ENCODE measurements around the gene CCDC51. TPM values are rescaled to one million over a fixed set of nuclear protein-coding genes. Genes with fewer than 3 reads are reported as not detected.
"Not testable (repeated sequence)": the region's sequence is repeated elsewhere in the genome, so short reads cannot be mapped to it uniquely, and the experiment has no call there.

CCDC51 gene
- polyA plus RNA-seq, 1 donor from 2014 or later, result 27.2 TPM

- Histone ChIP-seq H2AFZ (ENCODE audit: low read depth, low read length) (no peak overlapping the region), H3K9me3 (ENCODE audit: low read length) (no peaks in the 10 kb centered on the region), H3K9ac (ENCODE audit: low read length) (no peak overlapping the region), H4K20me1 (ENCODE audit: insufficient read depth) (no peaks in the 10 kb centered on the region), H3K4me3 (ENCODE audit: low read length) (no peak overlapping the region), H3F3A (ENCODE audit: insufficient read depth, low read length, poor library complexity, severe bottlenecking) (no peaks in the 10 kb centered on the region), H3K79me2 (replicated peaks; ENCODE audit: insufficient read depth, low read length) (no peaks in the 10 kb centered on the region), H3K27me3 (ENCODE audit: insufficient read depth, low read depth, low read length) (no peaks in the 10 kb centered on the region), H3K4me2 (ENCODE audit: low read length) (no peak overlapping the region), H3K36me3 (ENCODE audit: insufficient read depth, low read length) (peaks cover 11% of the 10 kb centered on the region), H3K27ac (ENCODE audit: low read length) (no peak overlapping the region), H3K9me2 (ENCODE audit: insufficient read depth, low read length) (no peaks in the 10 kb centered on the region)
- TF ChIP-seq SMC3 (conservative IDR thresholded peaks at IDR 0.05; ENCODE audit: poor library complexity), result no peak
- TF ChIP-seq EZH2 (IDR thresholded peaks at IDR 0.05; ENCODE audit: borderline replicate concordance, insufficient read depth, low read length, poor library complexity, severe bottlenecking), result no peak
- TF ChIP-seq POLR2AphosphoS5 (IDR thresholded peaks at IDR 0.05), result no peak
- TF ChIP-seq CTCF (IDR thresholded peaks at IDR 0.05; ENCODE audit: poor library complexity, severe bottlenecking), result no peak
- no peak for TF ChIP-seq MXI1 (conservative IDR thresholded peaks at IDR 0.05; ENCODE audit: poor library complexity, severe bottlenecking)
- no peak for TF ChIP-seq REST (IDR thresholded peaks at IDR 0.05; ENCODE audit: borderline replicate concordance)
- no peak for TF ChIP-seq EP300 (conservative IDR thresholded peaks at IDR 0.05; ENCODE audit: poor library complexity, severe bottlenecking)
- TF ChIP-seq RAD21 (conservative IDR thresholded peaks at IDR 0.05), result no peak
- TF ChIP-seq TAF1 (IDR thresholded peaks at IDR 0.05; ENCODE audit: low read depth), result no peak
Observed at GRCh38 chr3:48463703-48464102, 23.8 kb upstream of the CCDC51 start.

- not testable (repeated sequence) for H3K9me3 ChIP-seq (ENCODE audit: low read length); H3K4me2 ChIP-seq (ENCODE audit: low read length); H3K27ac ChIP-seq (ENCODE audit: low read length); H3K27me3 ChIP-seq (ENCODE audit: insufficient read depth, low read depth, low read length); H3F3A ChIP-seq (ENCODE audit: insufficient read depth, low read length, poor library complexity, severe bottlenecking); H3K4me3 ChIP-seq (ENCODE audit: low read length); H3K79me2 ChIP-seq (replicated peaks; ENCODE audit: insufficient read depth, low read length); H3K9ac ChIP-seq (ENCODE audit: low read length); H4K20me1 ChIP-seq (ENCODE audit: insufficient read depth); H2AFZ ChIP-seq (ENCODE audit: low read depth, low read length); H3K9me2 ChIP-seq (ENCODE audit: insufficient read depth, low read length)
- H3K36me3 ChIP-seq (ENCODE audit: insufficient read depth, low read length), result peaks cover 14% of the 10 kb centered on the region
Observed at GRCh38 chr3:48461767-48462166, 21.8 kb upstream of the CCDC51 start.

GRCh38 chr3:48460517-48460902, 20.6 kb upstream of the CCDC51 start:
- Histone ChIP-seq H3K36me3 (ENCODE audit: insufficient read depth, low read length) (peaks cover 14% of the 10 kb centered on the region), H3K79me2 (replicated peaks; ENCODE audit: insufficient read depth, low read length) (no peaks in the 10 kb centered on the region)

More at GRCh38 chr3:48460517-48460902, 20.6 kb upstream of the CCDC51 start:
- no peaks in the 10 kb centered on the region for H3K9me3 ChIP-seq (ENCODE audit: low read length)
- H4K20me1 ChIP-seq (ENCODE audit: insufficient read depth), result no peaks in the 10 kb centered on the region
- TF ChIP-seq TAF1 (IDR thresholded peaks at IDR 0.05; ENCODE audit: low read depth) (no peak), POLR2AphosphoS5 (IDR thresholded peaks at IDR 0.05) (no peak), MXI1 (conservative IDR thresholded peaks at IDR 0.05; ENCODE audit: poor library complexity, severe bottlenecking) (no peak), SMC3 (conservative IDR thresholded peaks at IDR 0.05; ENCODE audit: poor library complexity) (no peak), REST (IDR thresholded peaks at IDR 0.05; ENCODE audit: borderline replicate concordance) (no peak), CTCF (IDR thresholded peaks at IDR 0.05; ENCODE audit: poor library complexity, severe bottlenecking) (no peak), RAD21 (conservative IDR thresholded peaks at IDR 0.05) (no peak), EZH2 (IDR thresholded peaks at IDR 0.05; ENCODE audit: borderline replicate concordance, insufficient read depth, low read length, poor library complexity, severe bottlenecking) (no peak), EP300 (conservative IDR thresholded peaks at IDR 0.05; ENCODE audit: poor library complexity, severe bottlenecking) (no peak)
- H3K4me2 ChIP-seq (ENCODE audit: low read length), result no peak overlapping the region
- no peaks in the 10 kb centered on the region for H3K9me2 ChIP-seq (ENCODE audit: insufficient read depth, low read length)
- no peak overlapping the region for H3K4me3 ChIP-seq (ENCODE audit: low read length)
- H3K27ac ChIP-seq (ENCODE audit: low read length), result no peak overlapping the region
- no peak overlapping the region for H3K9ac ChIP-seq (ENCODE audit: low read length)
- no peaks in the 10 kb centered on the region for H3F3A ChIP-seq (ENCODE audit: insufficient read depth, low read length, poor library complexity, severe bottlenecking)
- no peaks in the 10 kb centered on the region for H3K27me3 ChIP-seq (ENCODE audit: insufficient read depth, low read depth, low read length)
- no peak overlapping the region for H2AFZ ChIP-seq (ENCODE audit: low read depth, low read length)
